HepG2 (cell line): ENCODE results near the gene ZNF385B. TPM values are rescaled to one million over a fixed set of nuclear protein-coding genes. Genes with fewer than 3 reads are reported as not detected.

Experiments
- ATAC-seq: fragments of 200-7000 bp; cut with Tn5 transposase; 3 replicates; pipeline ENCODE4 v1.9.1; 2020; ENCODE audit warnings: mild to moderate bottlenecking, moderate library complexity
- BruUV-seq: library from RNA; stranded (reverse); fragments of 400-500 nt; replicated peaks from 2 replicates; lab custom pipeline; 2021; lab: Mats Ljungman, UMichigan
- CTCF ChIA-PET: fragments of 300-600 bp; formaldehyde crosslinking; extraction: SDS; loops from one replicate; lab custom pipeline; 2021; ENCODE audit warnings: low total read pairs, inconsistent platforms, low intra/inter-chr PET ratio; lab: Yijun Ruan, JAX
- POLR2A ChIA-PET: fragments of 350-600 bp; sonication (Branson Sonifier 250); formaldehyde crosslinking; loops from one replicate; lab custom pipeline; 2020; ENCODE audit warnings: antibody characterized with exemption, inconsistent platforms; lab: Yijun Ruan, JAX
- DNase-seq: peaks from one replicate; pipeline ENCODE4 v3.0.0-alpha.2; 2015; ENCODE audit warnings: low spot score
- FAIRE-seq: peaks from 3 replicates; lab custom pipeline; 2011; peaks lifted over from hg19 to GRCh38; lab: Jason Lieb, UNC
- H2AFZ ChIP-seq: one replicate; pipeline ENCODE4 v1.6.1; 2011; ENCODE audit warnings: low read length, inconsistent platforms
- H3K27ac ChIP-seq: fragments of 300-600 bp; 3 replicates; pipeline ENCODE4 v1.8.0; 2011; ENCODE audit warnings: mixed run types, mild to moderate bottlenecking, mixed read lengths, low read length, inconsistent platforms; ENCODE audit not compliant: insufficient read depth; ENCODE audit errors: extremely low read length
- H3K27me3 ChIP-seq, 2 experiments: fragments of 200-600 bp in 1 of 2; 2 replicates in 1 of 2; 3 replicates in 1 of 2; pipeline versions ENCODE4 v1.6.0 to v1.8.0; 2011; ENCODE audit warnings: low read length in 2 of 2, mild to moderate bottlenecking in 2 of 2, moderate library complexity in 2 of 2, inconsistent platforms in 1 of 2; ENCODE audit not compliant: insufficient read depth in 2 of 2, control insufficient read depth in 1 of 2
- H3K36me3 ChIP-seq, 2 experiments: fragments of 200-600 bp in 1 of 2; replicated peaks in 1 of 2; 2 replicates in 1 of 2; 3 replicates in 1 of 2; pipeline versions ENCODE4 v1.5.1 to v1.8.0; 2011; ENCODE audit warnings: low read length in 2 of 2, inconsistent platforms in 1 of 2; ENCODE audit not compliant: insufficient read depth in 2 of 2, control insufficient read depth in 1 of 2
- H3K4me1 ChIP-seq: 2 replicates; pipeline ENCODE4 v1.5.1; 2012; ENCODE audit warnings: low read length, inconsistent platforms; ENCODE audit not compliant: insufficient read depth
- H3K4me2 ChIP-seq: 2 replicates; pipeline ENCODE4 v1.6.0; 2011; ENCODE audit warnings: low read depth, low read length, inconsistent platforms
- H3K4me3 ChIP-seq, 3 experiments: fragments of 200-600 bp in 1 of 3; sonication (generic), shearing (Covaris generic) in 1 of 3; replicated peaks in 1 of 3; 2 replicates each; pipeline ENCODE4 v1.5.1; 2011 to 2016; ENCODE audit warnings: low read length in 3 of 3, inconsistent platforms in 2 of 3, low read depth in 2 of 3, mild to moderate bottlenecking in 2 of 3, control low read depth in 1 of 3, mixed read lengths in 1 of 3; ENCODE audit not compliant: insufficient read depth in 1 of 3
- H3K79me2 ChIP-seq: one replicate; pipeline ENCODE4 v1.6.1; 2011; ENCODE audit warnings: low read length, inconsistent platforms; ENCODE audit not compliant: insufficient read depth
- H3K9ac ChIP-seq: 2 replicates; pipeline ENCODE4 v1.6.0; 2011; ENCODE audit warnings: mild to moderate bottlenecking, low read depth, low read length, inconsistent platforms; ENCODE audit not compliant: insufficient read depth
- H3K9me3 ChIP-seq: 2 replicates; pipeline ENCODE4 v1.5.1; 2012; ENCODE audit warnings: mild to moderate bottlenecking, low read length
- H4K20me1 ChIP-seq: 2 replicates; pipeline ENCODE4 v1.6.0; 2011; ENCODE audit warnings: inconsistent platforms, mild to moderate bottlenecking, low read length, moderate library complexity; ENCODE audit not compliant: insufficient read depth
- RAD21 ChIP-seq: fragments of 450-650 bp; formaldehyde crosslinking; IDR thresholded peaks from 2 replicates; pipeline ENCODE4 v1.5.0; 2020; ENCODE audit warnings: mild to moderate bottlenecking
- RFX5 ChIP-seq: IDR thresholded peaks from 2 replicates; pipeline ENCODE4 v1.6.1; 2011; ENCODE audit warnings: low read depth, low read length, improper control_type of control experiment
- SP4 ChIP-seq: sonication (generic); formaldehyde crosslinking; IDR thresholded peaks from 2 replicates; pipeline ENCODE4 v1.8.1; 2023; ENCODE audit warnings: mild to moderate bottlenecking, missing genetic modification reagents
- TERF1 ChIP-seq: sonication (generic); formaldehyde crosslinking; IDR thresholded peaks from 2 replicates; pipeline ENCODE4 v1.8.0; 2022; ENCODE audit warnings: mild to moderate bottlenecking, missing genetic modification reagents, moderate library complexity
- TGIF2 ChIP-seq: IDR thresholded peaks from 2 replicates; pipeline ENCODE4 v1.6.1; 2016; ENCODE audit warnings: control low read depth, missing compliant biosample characterization
- WGBS: methylation state at CpG from one replicate; pipeline ENCODE4 v1.1.6; 2017; ENCODE audit warnings: low lambda C conversion rate; 5-methylcytosine and 5-hydroxymethylcytosine counted together
- in situ Hi-C: cut with HindIII; loops from 2 replicates; pipeline ENCODE4 v1.10.0; 2017; ENCODE audit warnings: low pct_unique_long_range_greater_than_20kb; ENCODE audit not compliant: extremely low pct_ligation_motif_present
- intact Hi-C: fragments of 100-400 bp; cut with micrococcal nuclease; formaldehyde crosslinking; loops from one replicate; pipeline ENCODE4 v1.10.0; 2022; ENCODE audit not compliant: unreplicated experiment
- polyA plus RNA-seq, 8 experiments: library from polyadenylated mRNA; depleted of rRNA in 3 of 8; stranded (reverse) in 7 of 8; unstranded in 1 of 8; fragments of >200 nt; fragmentation: Illumina TruSeq in 4 of 8; extraction: Trizol in 4 of 8; gene quantifications; 2 replicates each; pipeline versions ENCODE4 v1.2.1 to v1.2.3, GENCODE V29; 2011 to 2016; ENCODE audit warnings: low read depth in 4 of 8, missing spikeins in 1 of 8, mixed read lengths in 1 of 8; ENCODE audit not compliant: insufficient read depth in 1 of 8
- total RNA-seq, 5 experiments: library from RNA; depleted of rRNA; stranded (reverse); fragments of >200 nt; fragmentation: Illumina TruSeq; extraction: Trizol; gene quantifications; 2 replicates each; pipeline ENCODE4 v1.2.3, GENCODE V29; 2016; ENCODE audit warnings: low read depth in 1 of 5
- TF ChIP-seq, protein P1 (sequence below): fragments of 450-650 bp; IDR thresholded peaks from 2 replicates; pipeline ENCODE4 v1.6.1; 2016

Gene ZNF385B
- total and polyA plus RNA-seq, 2 of the 13 experiments (the other 11 are each of a cell fraction or from before 2014, with no cell fraction given) = 3.3 to 6.7 TPM

- intact Hi-C loops = no loop called here
- CTCF ChIA-PET = no interaction called here
- no peak for ATAC-seq
- POLR2A ChIA-PET = no interaction called here
- Histone ChIP-seq H3K4me2 (no peak overlapping the region), H3K9ac (no peak overlapping the region), H3K79me2 (no peaks in the 10 kb centered on the region), H3K9me3 (no peaks in the 10 kb centered on the region), H3K27me3 (no peaks in the 10 kb centered on the region), H3K4me1 (no peaks in the 10 kb centered on the region), H4K20me1 (no peaks in the 10 kb centered on the region), H3K36me3 (no peaks in the 10 kb centered on the region), H3K4me3 (no peak overlapping the region), H2AFZ (no peak overlapping the region), H3K27ac (no peak overlapping the region)
- WGBS = 57% methylated on average over 3 of the region's 3 CpGs
- in situ Hi-C loops = no loop called here
- TF ChIP-seq TGIF2 (no peak), SP4 (CRISPR knock-in tag) (no peak), TERF1 (CRISPR knock-in tag) (no peak), RAD21 (CRISPR knock-in tag) (no peak), RFX5 (no peak)
- TF ChIP-seq, protein P1, sequence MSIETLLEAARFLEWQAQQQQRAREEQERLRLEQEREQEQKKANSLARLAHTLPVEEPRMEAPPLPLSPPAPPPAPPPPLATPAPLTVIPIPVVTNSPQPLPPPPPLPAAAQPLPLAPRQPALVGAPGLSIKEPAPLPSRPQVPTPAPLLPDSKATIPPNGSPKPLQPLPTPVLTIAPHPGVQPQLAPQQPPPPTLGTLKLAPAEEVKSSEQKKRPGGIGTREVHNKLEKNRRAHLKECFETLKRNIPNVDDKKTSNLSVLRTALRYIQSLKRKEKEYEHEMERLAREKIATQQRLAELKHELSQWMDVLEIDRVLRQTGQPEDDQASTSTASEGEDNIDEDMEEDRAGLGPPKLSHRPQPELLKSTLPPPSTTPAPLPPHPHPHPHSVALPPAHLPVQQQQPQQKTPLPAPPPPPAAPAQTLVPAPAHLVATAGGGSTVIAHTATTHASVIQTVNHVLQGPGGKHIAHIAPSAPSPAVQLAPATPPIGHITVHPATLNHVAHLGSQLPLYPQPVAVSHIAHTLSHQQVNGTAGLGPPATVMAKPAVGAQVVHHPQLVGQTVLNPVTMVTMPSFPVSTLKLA = no peak
- FAIRE-seq = no peak
- BruUV-seq = no TSS peak
- no peak for DNase-seq
Observed at GRCh38 chr2:179675435-179675834, 186.0 kb downstream of the ZNF385B start.
